Testis (tissue), 2 donors: ENCODE measurements around the gene ITGA4.

Experiments
- POLR2A ChIP-seq: fragments of 450-650 bp; IDR thresholded peaks from one replicate; pipeline ENCODE4 v1.6.1; 2017; ENCODE audit warnings: antibody characterized with exemption, mild to moderate bottlenecking, moderate library complexity
- TF ChIP-seq, protein P1 (sequence below), 3 experiments: fragments of 450-650 bp in 2 of 3; fragments of 200-600 bp in 1 of 3; sonication (generic) in 1 of 3; IDR thresholded peaks; one replicate each; pipeline ENCODE4 v1.5.1; 2016 to 2019; ENCODE audit warnings: antibody characterized with exemption in 3 of 3, mild to moderate bottlenecking in 2 of 3, moderate library complexity in 1 of 3

DNA sequence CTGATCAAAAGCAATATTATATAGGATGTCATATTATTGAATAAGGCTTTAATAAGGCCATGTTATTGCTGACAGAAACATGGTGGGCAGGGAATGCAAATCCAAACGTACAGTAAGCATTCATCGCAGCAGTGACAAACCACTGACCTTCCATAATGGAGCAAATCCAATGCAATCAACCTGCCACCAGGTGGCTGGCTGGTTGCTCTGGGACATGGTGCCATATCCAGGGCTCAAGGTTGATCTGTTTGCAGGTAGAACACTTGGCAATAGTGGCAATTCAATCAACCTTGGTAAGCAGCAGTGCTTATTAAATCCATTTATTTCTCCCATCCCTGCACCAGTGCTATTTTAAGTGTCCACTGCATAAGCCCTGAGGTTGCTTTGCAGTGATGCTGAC is 124.3 kb downstream of the ITGA4 start:
- TF ChIP-seq POLR2A = no peak
- TF ChIP-seq, protein P1, sequence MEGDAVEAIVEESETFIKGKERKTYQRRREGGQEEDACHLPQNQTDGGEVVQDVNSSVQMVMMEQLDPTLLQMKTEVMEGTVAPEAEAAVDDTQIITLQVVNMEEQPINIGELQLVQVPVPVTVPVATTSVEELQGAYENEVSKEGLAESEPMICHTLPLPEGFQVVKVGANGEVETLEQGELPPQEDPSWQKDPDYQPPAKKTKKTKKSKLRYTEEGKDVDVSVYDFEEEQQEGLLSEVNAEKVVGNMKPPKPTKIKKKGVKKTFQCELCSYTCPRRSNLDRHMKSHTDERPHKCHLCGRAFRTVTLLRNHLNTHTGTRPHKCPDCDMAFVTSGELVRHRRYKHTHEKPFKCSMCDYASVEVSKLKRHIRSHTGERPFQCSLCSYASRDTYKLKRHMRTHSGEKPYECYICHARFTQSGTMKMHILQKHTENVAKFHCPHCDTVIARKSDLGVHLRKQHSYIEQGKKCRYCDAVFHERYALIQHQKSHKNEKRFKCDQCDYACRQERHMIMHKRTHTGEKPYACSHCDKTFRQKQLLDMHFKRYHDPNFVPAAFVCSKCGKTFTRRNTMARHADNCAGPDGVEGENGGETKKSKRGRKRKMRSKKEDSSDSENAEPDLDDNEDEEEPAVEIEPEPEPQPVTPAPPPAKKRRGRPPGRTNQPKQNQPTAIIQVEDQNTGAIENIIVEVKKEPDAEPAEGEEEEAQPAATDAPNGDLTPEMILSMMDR (IDR thresholded peaks at IDR 0.05) = no peak
